Loucy (cell line): ENCODE results near the gene SCYGR2.

ENCODE experiments used
- CTCF ChIP-seq: fragments of 200-600 bp; sonication (generic); conservative IDR thresholded peaks from 2 replicates; pipeline ENCODE4 v1.5.1; 2014; ENCODE audit warnings: mild to moderate bottlenecking, antibody characterized with exemption, low read length
- EZH2phosphoT487 ChIP-seq: fragments of 200-600 bp; IDR thresholded peaks from 2 replicates; pipeline ENCODE4 v1.6.1; 2018; ENCODE audit warnings: antibody characterized with exemption, mild to moderate bottlenecking, moderate library complexity, borderline replicate concordance

GRCh38 chr2:227606476-227606875, 7.8 kb downstream of the SCYGR2 start:
- TF ChIP-seq CTCF (no peak), EZH2phosphoT487 (no peak)
